ENCODE results near the gene SKOR1. TPM values are rescaled to one million over a fixed set of nuclear protein-coding genes. Genes with fewer than 3 reads are reported as not detected.
A peak's percentile ranks its signal among the peaks of the same experiment; 100 is the strongest.

Gene SKOR1
- total RNA-seq, 1 experiment from 2014 or later: not detected

GRCh38 chr15:67852418-67852817 lies 27.1 kb downstream of the SKOR1 start:
- Histone ChIP-seq H3K9me3 (peaks cover 3% of the 10 kb centered on the region; the same call in 1 of the 2 replicates), H3K36me3 (no peaks in the 10 kb centered on the region), H3K4me3 (no peak overlapping the region), H3K27me3 (no peaks in the 10 kb centered on the region)
- no peak for DNase-seq

- H3K4me3 ChIP-seq: no peak overlapping the region
- no peaks in the 10 kb centered on the region for H3K36me3 ChIP-seq
- no peaks in the 10 kb centered on the region for H3K27me3 ChIP-seq
- no peak for DNase-seq
- H3K9me3 ChIP-seq: peaks cover 3% of the 10 kb centered on the region; the same call in 1 of the 2 replicates
These were observed 28.1 kb downstream of the SKOR1 start for GRCh38 chr15:67853454-67853853.

DNA sequence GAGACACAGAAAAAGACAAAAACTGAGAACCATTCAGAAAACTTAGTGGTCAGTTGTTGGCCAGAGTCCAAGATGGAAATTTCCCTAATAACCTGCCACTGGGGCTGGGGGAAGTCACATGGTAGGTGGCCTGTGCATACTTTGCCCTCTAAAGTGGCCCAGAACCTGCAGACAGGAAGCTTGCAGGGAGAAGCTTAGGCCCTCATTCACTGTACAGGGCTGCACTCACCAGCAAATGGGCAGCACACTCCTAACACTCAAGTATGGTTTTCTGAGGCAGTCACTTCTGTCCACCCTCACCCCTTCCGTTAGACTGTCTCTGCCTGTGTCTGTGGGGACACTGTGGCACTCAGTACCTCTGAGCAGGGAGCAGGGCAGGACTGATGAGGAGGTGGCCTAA lies 29.0 kb downstream of the SKOR1 start:
- no peak for DNase-seq
- no peak overlapping the region for H3K4me3 ChIP-seq

DNA sequence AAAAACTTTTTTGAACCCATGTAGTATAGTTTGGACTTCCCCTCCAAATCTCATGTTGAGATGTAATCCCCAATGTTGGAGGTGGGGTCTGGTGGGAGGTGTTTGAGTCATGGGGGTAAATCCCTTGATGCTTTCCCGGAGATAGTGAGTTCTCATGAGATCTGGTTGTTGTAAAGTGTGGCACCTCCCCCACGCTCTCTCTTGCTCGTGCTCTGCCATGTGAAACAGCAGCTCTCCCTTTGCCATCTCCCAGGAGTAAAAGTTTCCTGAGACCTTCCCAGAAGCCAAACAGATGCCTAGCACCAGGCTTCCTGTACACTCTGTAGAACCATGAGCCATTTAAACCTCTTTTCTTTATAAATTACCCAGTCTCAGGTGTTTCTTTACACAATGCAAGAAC lies 30.5 kb downstream of the SKOR1 start:
- Histone ChIP-seq H3K36me3 (no peaks in the 10 kb centered on the region), H3K9me3 (no peaks in the 10 kb centered on the region), H3K4me3 (no peak overlapping the region), H3K27me3 (no peaks in the 10 kb centered on the region)
- no peak for DNase-seq

More for the DNA sequence above, 29.0 kb downstream of the SKOR1 start:
- H3K9me3 ChIP-seq: peaks cover 3% of the 10 kb centered on the region; the same call in 1 of the 2 replicates
- no peaks in the 10 kb centered on the region for H3K36me3 ChIP-seq
- no peaks in the 10 kb centered on the region for H3K27me3 ChIP-seq

DNA sequence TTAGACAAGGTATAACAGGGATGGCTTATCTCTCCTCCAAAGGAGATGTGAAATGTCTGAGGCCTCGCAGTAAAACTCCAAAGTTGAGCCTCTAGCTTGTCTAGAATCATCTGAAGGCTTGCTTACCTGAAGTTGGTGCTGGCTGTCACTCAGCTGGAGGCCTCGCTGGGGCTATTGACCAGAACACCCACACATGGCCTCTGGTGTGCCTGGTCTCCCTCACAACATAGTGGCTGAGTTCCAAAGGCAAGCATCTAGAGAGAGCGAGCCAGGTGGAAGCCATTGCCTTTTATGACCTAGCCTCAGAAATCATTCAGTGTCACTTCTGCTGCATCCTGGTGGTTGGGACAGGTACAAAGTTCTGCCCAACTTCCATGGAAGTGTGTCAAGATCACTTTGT lies 31.9 kb downstream of the SKOR1 start:
- H3K4me3 ChIP-seq: no peak overlapping the region

DNA sequence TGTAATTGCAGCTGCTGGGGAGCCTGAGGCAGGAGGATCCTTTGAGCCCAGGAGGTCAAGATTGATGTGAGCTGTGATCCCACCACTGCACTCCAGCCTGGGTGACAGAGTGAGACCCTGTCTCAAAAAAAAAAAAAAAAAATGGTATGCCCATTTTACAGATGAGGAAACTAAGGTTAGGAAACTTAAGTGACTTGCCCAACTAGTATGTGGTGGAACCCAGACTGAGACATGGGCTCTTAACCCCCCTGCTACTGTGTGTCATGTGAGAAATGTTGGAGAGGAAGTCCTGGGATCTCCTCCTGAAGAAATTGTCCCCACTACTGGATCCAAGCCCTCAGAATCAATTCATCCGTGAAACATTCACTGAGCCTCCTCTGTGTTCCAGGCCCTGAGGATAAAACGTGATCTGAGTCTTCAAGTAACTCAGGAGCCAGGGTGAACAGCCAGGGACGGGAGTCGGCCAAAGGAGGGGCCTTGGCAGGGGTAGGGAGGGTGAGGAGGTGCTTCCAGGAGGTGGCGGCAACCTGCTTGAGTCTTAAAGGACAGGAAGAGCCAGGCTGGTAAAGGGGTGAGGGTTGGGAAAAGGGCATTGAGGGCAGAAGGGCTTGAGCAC lies 34.1 kb downstream of the SKOR1 start:
- no peak for DNase-seq
- H3K27me3 ChIP-seq: no peaks in the 10 kb centered on the region
- H3K9me3 ChIP-seq: no peaks in the 10 kb centered on the region
- H3K36me3 ChIP-seq: no peaks in the 10 kb centered on the region
- no peak overlapping the region for H3K4me3 ChIP-seq

More for the DNA sequence above, 31.9 kb downstream of the SKOR1 start:
- no peak for DNase-seq
- H3K27me3 ChIP-seq: no peaks in the 10 kb centered on the region
- no peaks in the 10 kb centered on the region for H3K9me3 ChIP-seq
- no peaks in the 10 kb centered on the region for H3K36me3 ChIP-seq

- H3K9me3 ChIP-seq: no peaks in the 10 kb centered on the region
- no peak for DNase-seq
- H3K36me3 ChIP-seq: no peaks in the 10 kb centered on the region
- no peak overlapping the region for H3K4me3 ChIP-seq
- no peaks in the 10 kb centered on the region for H3K27me3 ChIP-seq
These were observed 36.7 kb downstream of the SKOR1 start for GRCh38 chr15:67861983-67862382.

- H3K27me3 ChIP-seq: no peaks in the 10 kb centered on the region
- no peaks in the 10 kb centered on the region for H3K36me3 ChIP-seq
- no peaks in the 10 kb centered on the region for H3K9me3 ChIP-seq
- DNase-seq: no peak
- H3K4me3 ChIP-seq: peak overlapping the region; percentile 32
These were observed 37.6 kb downstream of the SKOR1 start for GRCh38 chr15:67862750-67863441.

GRCh38 chr15:67863442-67863987 lies 38.2 kb downstream of the SKOR1 start:
- DNase-seq: peak; percentile 88
- H3K9me3 ChIP-seq: no peaks in the 10 kb centered on the region
- H3K27me3 ChIP-seq: no peaks in the 10 kb centered on the region
- peak overlapping the region; percentile 32 for H3K4me3 ChIP-seq
- H3K36me3 ChIP-seq: no peaks in the 10 kb centered on the region

DNA sequence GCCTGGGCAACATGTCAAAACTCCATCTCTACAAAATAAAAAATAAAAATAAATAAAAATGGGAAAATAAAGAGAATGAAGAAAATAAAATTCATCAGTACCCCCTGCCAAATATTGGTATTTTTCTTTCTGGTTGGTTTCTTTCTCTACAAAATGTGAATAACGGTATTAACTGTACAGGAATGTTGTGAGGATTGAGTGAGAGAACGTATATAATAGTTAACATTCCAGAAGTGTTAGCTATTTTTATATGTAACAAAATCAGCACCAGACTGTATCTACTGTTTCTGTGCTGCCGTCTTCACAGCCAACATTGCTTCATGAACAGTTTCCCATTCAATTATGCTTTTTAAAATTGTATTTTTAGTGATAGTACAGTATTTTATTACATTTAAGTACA lies 40.0 kb downstream of the SKOR1 start:
- Histone ChIP-seq H3K9me3 (no peaks in the 10 kb centered on the region), H3K4me3 (no peak overlapping the region), H3K27me3 (no peaks in the 10 kb centered on the region), H3K36me3 (no peaks in the 10 kb centered on the region)
- DNase-seq: no peak

- H3K27me3 ChIP-seq: no peaks in the 10 kb centered on the region
- no peak overlapping the region for H3K4me3 ChIP-seq
- no peak for DNase-seq
- H3K9me3 ChIP-seq: no peaks in the 10 kb centered on the region
- H3K36me3 ChIP-seq: no peaks in the 10 kb centered on the region
These were observed 40.5 kb downstream of the SKOR1 start for GRCh38 chr15:67865766-67866165.

DNA sequence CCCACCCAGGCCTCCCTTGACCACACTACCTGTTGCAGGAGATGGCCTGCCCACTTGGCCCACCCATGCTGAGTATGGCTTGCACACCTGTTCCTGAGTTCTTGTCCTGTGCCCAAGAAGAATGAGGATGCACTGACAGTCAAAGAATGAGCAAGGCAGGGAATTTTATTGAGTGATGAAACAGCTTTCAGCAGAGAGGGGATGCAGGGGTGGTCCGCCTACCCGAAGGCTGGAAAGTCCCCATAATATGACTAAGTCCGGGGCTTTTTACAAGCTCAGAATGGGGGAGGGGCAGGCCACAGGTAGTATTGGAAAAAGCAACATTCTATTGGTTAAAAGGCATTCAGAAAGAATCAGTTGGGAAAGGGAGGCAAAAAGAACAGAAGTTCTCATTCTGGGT lies 44.4 kb downstream of the SKOR1 start:
- no peaks in the 10 kb centered on the region for H3K36me3 ChIP-seq
- no peak for DNase-seq
- H3K27me3 ChIP-seq: no peaks in the 10 kb centered on the region
- peaks cover 4% of the 10 kb centered on the region for H3K9me3 ChIP-seq
- no peak overlapping the region for H3K4me3 ChIP-seq

GRCh38 chr15:67870868-67871408 lies 45.6 kb downstream of the SKOR1 start:
- Histone ChIP-seq H3K4me3 (no peak overlapping the region), H3K9me3 (peaks cover 4% of the 10 kb centered on the region), H3K36me3 (no peaks in the 10 kb centered on the region), H3K27me3 (no peaks in the 10 kb centered on the region)
- no peak for DNase-seq

DNA sequence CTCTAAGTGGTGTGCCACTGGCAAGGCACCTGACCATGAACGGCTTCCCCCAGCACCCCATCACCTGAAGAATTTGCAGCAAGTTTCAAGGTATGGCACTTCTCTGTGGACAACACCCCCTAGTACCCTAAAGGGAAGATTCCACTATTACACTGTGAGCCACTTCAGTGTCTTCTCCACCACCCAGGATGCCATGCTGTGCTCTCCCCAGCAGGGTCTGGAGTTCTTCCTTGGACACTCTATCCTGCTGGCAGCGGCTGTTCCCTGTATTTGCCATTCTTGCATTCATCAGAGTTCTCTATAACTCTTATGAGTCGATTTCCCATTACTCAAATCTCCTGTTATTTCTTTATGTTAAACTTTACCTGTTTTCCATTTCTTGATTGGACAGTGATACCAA lies 48.5 kb downstream of the SKOR1 start:
- H3K36me3 ChIP-seq: no peaks in the 10 kb centered on the region
- H3K9me3 ChIP-seq: peaks cover 4% of the 10 kb centered on the region
- no peaks in the 10 kb centered on the region for H3K27me3 ChIP-seq
- no peak overlapping the region for H3K4me3 ChIP-seq
- DNase-seq: no peak

GRCh38 chr15:67878712-67879206 lies 53.5 kb downstream of the SKOR1 start:
- Histone ChIP-seq H3K36me3 (no peaks in the 10 kb centered on the region), H3K27me3 (no peaks in the 10 kb centered on the region), H3K4me3 (no peak overlapping the region), H3K9me3 (no peaks in the 10 kb centered on the region)
- no peak for DNase-seq

DNA sequence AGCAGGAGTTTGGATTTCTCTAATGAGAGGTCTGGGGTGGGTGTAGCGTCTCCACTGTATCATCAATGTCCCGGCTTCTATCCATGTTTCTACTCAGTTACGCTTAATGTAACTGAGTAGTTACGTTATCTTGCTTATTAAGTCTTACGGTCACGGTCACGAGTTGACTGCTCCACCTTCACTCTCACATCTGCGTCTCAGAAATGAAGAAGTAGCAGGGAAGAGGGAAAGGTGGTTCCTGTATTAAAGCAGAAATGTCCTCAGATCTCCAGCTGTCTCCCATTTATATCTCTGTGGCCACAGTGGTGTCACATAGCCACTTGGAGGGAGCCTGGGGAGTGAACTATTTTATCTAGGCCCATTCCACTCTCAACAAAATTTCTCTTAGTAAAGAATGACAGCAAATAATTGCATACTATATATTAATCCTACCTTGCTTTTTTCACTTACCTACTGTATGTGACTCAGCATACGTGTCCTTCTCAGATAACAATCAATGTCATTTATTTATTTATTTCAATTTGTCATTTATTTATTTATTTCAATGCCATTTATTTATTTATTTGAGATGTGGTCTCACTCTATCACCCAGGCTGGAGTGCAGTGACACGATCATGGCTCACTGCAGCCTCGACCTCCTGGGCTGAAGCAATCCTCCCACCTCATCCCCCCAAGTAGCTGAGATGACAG lies 54.3 kb downstream of the SKOR1 start:
- no peak for DNase-seq
- no peaks in the 10 kb centered on the region for H3K27me3 ChIP-seq
- H3K9me3 ChIP-seq: no peaks in the 10 kb centered on the region
- no peaks in the 10 kb centered on the region for H3K36me3 ChIP-seq
- H3K4me3 ChIP-seq: no peak overlapping the region

GRCh38 chr15:67880651-67881182 lies 55.4 kb downstream of the SKOR1 start:
- no peaks in the 10 kb centered on the region for H3K27me3 ChIP-seq
- no peaks in the 10 kb centered on the region for H3K9me3 ChIP-seq
- peak; percentile 26 for DNase-seq
- H3K36me3 ChIP-seq: no peaks in the 10 kb centered on the region
- no peak overlapping the region for H3K4me3 ChIP-seq
